HCT116 (cell line): ENCODE results near the gene POC1B. TPM values are rescaled to one million over a fixed set of nuclear protein-coding genes. Genes with fewer than 3 reads are reported as not detected.

ENCODE experiments used
- ATAC-seq: fragments of 200-7000 bp; cut with Tn5 transposase; 2 replicates; pipeline ENCODE4 v1.9.1; 2020; ENCODE audit warnings: mild to moderate bottlenecking, moderate library complexity
- BruUV-seq: library from RNA; stranded (reverse); fragments of 400-500 nt; replicated peaks from 2 replicates; lab custom pipeline; 2021; lab: Mats Ljungman, UMichigan
- CTCF ChIA-PET: fragments of 300-600 bp; sonication (Branson Sonifier 250); formaldehyde crosslinking; loops from one replicate; lab custom pipeline; 2021; ENCODE audit warnings: antibody characterized with exemption; lab: Charles Lee
- POLR2A ChIA-PET: fragments of 300-600, 350-600 bp; sonication (Branson Sonifier 250); formaldehyde crosslinking; loops from one replicate; lab custom pipeline; 2021; ENCODE audit warnings: antibody characterized with exemption; lab: Charles Lee
- RAD21 ChIA-PET, 2 experiments: fragments of 300-600 bp; sonication (Branson Sonifier 250); formaldehyde crosslinking; loops; one replicate each; lab custom pipeline; 2023; ENCODE audit warnings: low total read pairs in 2 of 2; ENCODE audit not compliant: uncharacterized antibody in 2 of 2, unreplicated experiment in 2 of 2, low non-redundant PET in 1 of 2; lab: Charles Lee
- DNase-seq: peaks from one replicate; pipeline ENCODE4 v3.0.0-alpha.2; 2010; ENCODE audit warnings: low read depth, low spot score
- H2AFZ ChIP-seq: fragments of 200-600 bp; shearing (Covaris generic), sonication (generic); 2 replicates; pipeline ENCODE4 v1.6.1; 2017; ENCODE audit warnings: low read depth, mixed run types, mixed read lengths, antibody characterized with exemption, low read length; ENCODE audit not compliant: poor library complexity, severe bottlenecking
- H3K27ac ChIP-seq: 2 replicates; pipeline ENCODE4 v1.5.1; 2012; ENCODE audit warnings: low read depth, low read length
- H3K27me3 ChIP-seq: fragments of 200-600 bp; sonication (generic); 2 replicates; pipeline ENCODE4 v1.6.1; 2016; ENCODE audit warnings: mixed run types, low read length, mixed read lengths; ENCODE audit not compliant: insufficient read depth
- H3K36me3 ChIP-seq, 2 experiments: fragments of 200-500 bp in 1 of 2; fragments of 200-600 bp in 1 of 2; sonication (Bioruptor generic) in 1 of 2; sonication (generic) in 1 of 2; 2 replicates each; pipeline versions ENCODE4 v1.5.1 to v1.6.1; 2014 to 2016; ENCODE audit warnings: low read length in 2 of 2, inconsistent platforms in 1 of 2, mixed read lengths in 1 of 2, mixed run types in 1 of 2; ENCODE audit not compliant: insufficient read depth in 2 of 2, control insufficient read depth in 1 of 2
- H3K4me1 ChIP-seq, 2 experiments: fragments of 200-600 bp in 1 of 2; sonication (generic) in 1 of 2; 2 replicates each; pipeline versions ENCODE4 v1.5.1 to v1.6.1; 2012 to 2017; ENCODE audit warnings: low read length in 2 of 2, inconsistent platforms in 1 of 2, mild to moderate bottlenecking in 1 of 2, mixed read lengths in 1 of 2, mixed run types in 1 of 2, moderate library complexity in 1 of 2; ENCODE audit not compliant: insufficient read depth in 2 of 2, control insufficient read depth in 1 of 2
- H3K4me2 ChIP-seq: fragments of 200-600 bp; sonication (generic); 2 replicates; pipeline ENCODE4 v1.6.1; 2017; ENCODE audit warnings: mixed run types, low read length, mixed read lengths
- H3K4me3 ChIP-seq, 2 experiments: fragments of 200-600 bp in 1 of 2; sonication (generic) in 1 of 2; replicated peaks in 1 of 2; 2 replicates each; pipeline ENCODE4 v1.5.1; 2011 to 2016; ENCODE audit warnings: low read length in 2 of 2, control low read depth in 1 of 2, low read depth in 1 of 2, mild to moderate bottlenecking in 1 of 2, mixed read lengths in 1 of 2, mixed run types in 1 of 2
- H3K79me2 ChIP-seq: fragments of 200-600 bp; sonication (generic); 2 replicates; pipeline ENCODE4 v1.6.1; 2017; ENCODE audit warnings: mild to moderate bottlenecking, mixed run types, low read length, moderate library complexity, mixed read lengths; ENCODE audit not compliant: insufficient read depth
- H3K9ac ChIP-seq: fragments of 200-600 bp; sonication (generic); 2 replicates; pipeline ENCODE4 v1.6.1; 2016; ENCODE audit warnings: low read length, mixed read lengths
- H3K9me2 ChIP-seq: fragments of 200-600 bp; sonication (generic), shearing (Covaris generic); 2 replicates; pipeline ENCODE4 v1.6.1; 2017; ENCODE audit warnings: mixed run types, mild to moderate bottlenecking, moderate library complexity; ENCODE audit not compliant: insufficient read depth
- H3K9me3 ChIP-seq, 2 experiments: fragments of 200-500 bp in 1 of 2; fragments of 200-600 bp in 1 of 2; sonication (Bioruptor generic) in 1 of 2; sonication (generic) in 1 of 2; 2 replicates each; pipeline ENCODE4 v1.6.1; 2014 to 2017; ENCODE audit warnings: low read length in 2 of 2, mixed read lengths in 2 of 2, inconsistent platforms in 1 of 2, low read depth in 1 of 2, mild to moderate bottlenecking in 1 of 2, mixed run types in 1 of 2, moderate library complexity in 1 of 2; ENCODE audit not compliant: control insufficient read depth in 1 of 2, insufficient read depth in 1 of 2
- H4K20me1 ChIP-seq: fragments of 200-600 bp; sonication (generic), shearing (Covaris generic); 2 replicates; pipeline ENCODE4 v1.6.1; 2017; ENCODE audit warnings: mixed run types, mild to moderate bottlenecking, moderate library complexity; ENCODE audit not compliant: insufficient read depth
- ELF1 ChIP-seq: IDR thresholded peaks from 2 replicates; pipeline ENCODE4 v1.6.1; 2012; ENCODE audit warnings: low read depth, borderline replicate concordance
- FOSL1 ChIP-seq: IDR thresholded peaks from 2 replicates; pipeline ENCODE4 v1.6.1; 2012; ENCODE audit warnings: low read depth
- JUND ChIP-seq: IDR thresholded peaks from 2 replicates; pipeline ENCODE4 v1.6.1; 2012
- POLR2A ChIP-seq: IDR thresholded peaks from 2 replicates; pipeline ENCODE4 v1.7.0; 2011; ENCODE audit warnings: borderline replicate concordance; ENCODE audit not compliant: insufficient read depth, insufficient read length; ENCODE audit errors: extremely low read depth
- RAD21 ChIP-seq: IDR thresholded peaks from 2 replicates; pipeline ENCODE4 v1.6.1; 2012; ENCODE audit warnings: low read depth, mild to moderate bottlenecking
- REST ChIP-seq: IDR thresholded peaks from 2 replicates; pipeline ENCODE4 v1.6.1; 2012; ENCODE audit warnings: low read depth
- TCF7L2 ChIP-seq: IDR thresholded peaks from 2 replicates; pipeline ENCODE4 v1.7.0; 2011; ENCODE audit warnings: borderline replicate concordance, inconsistent platforms; ENCODE audit not compliant: insufficient read depth, insufficient read length; ENCODE audit errors: extremely low read depth
- YY1 ChIP-seq: IDR thresholded peaks from 2 replicates; pipeline ENCODE4 v1.6.1; 2011; ENCODE audit warnings: low read length, low read depth, moderate library complexity, mild to moderate bottlenecking; ENCODE audit not compliant: insufficient replicate concordance; ENCODE audit errors: extremely low read depth
- ZBTB33 ChIP-seq: IDR thresholded peaks from 2 replicates; pipeline ENCODE4 v1.6.1; 2011; ENCODE audit warnings: mild to moderate bottlenecking, low read length, moderate library complexity; ENCODE audit not compliant: insufficient replicate concordance; ENCODE audit errors: extremely low read depth
- intact Hi-C: fragments of 100-400 bp; cut with micrococcal nuclease; formaldehyde crosslinking; loops from 2 replicates; pipeline ENCODE4 v1.10.0; 2022
- total RNA-seq: library from RNA; stranded (reverse); gene quantifications from one replicate; pipeline ENCODE4 v1.2.1, GENCODE V29; 2021; ENCODE audit not compliant: unreplicated experiment

The POC1B gene
- total RNA-seq, 1 experiment from 2014 or later = 14.3 TPM

- Histone ChIP-seq H4K20me1 (no peaks in the 10 kb centered on the region), H3K9ac (no peak overlapping the region), H3K79me2 (peaks cover 7% of the 10 kb centered on the region), H3K27me3 (no peaks in the 10 kb centered on the region), H3K36me3 (no peaks in the 10 kb centered on the region), H3K9me2 (no peaks in the 10 kb centered on the region), H3K9me3 (no peaks in the 10 kb centered on the region), H3K27ac (no peak overlapping the region), H2AFZ (no peak overlapping the region), H3K4me2 (no peak overlapping the region), H3K4me1 (no peaks in the 10 kb centered on the region), H3K4me3 (no peak overlapping the region)
- no peak for ATAC-seq
- CTCF ChIA-PET = no interaction called here
- intact Hi-C loops = no loop called here
- no peak for DNase-seq
- POLR2A ChIA-PET = no interaction called here
- TF ChIP-seq RAD21 (no peak), REST (no peak), POLR2A (no peak)
- RAD21 ChIA-PET = no interaction called here
- no TSS peak for BruUV-seq
These were observed 11.1 kb downstream of the POC1B start for GRCh38 chr12:89514751-89515150.

- Histone ChIP-seq H3K4me3 (no peak overlapping the region), H4K20me1 (no peaks in the 10 kb centered on the region), H3K9me2 (no peaks in the 10 kb centered on the region)
- RAD21 ChIA-PET = no interaction called here
- TF ChIP-seq YY1 = no peak
- no peak for TF ChIP-seq REST
- no peak for TF ChIP-seq JUND
- no peak for TF ChIP-seq POLR2A
- TF ChIP-seq TCF7L2 = no peak
- no peak for TF ChIP-seq FOSL1
- TF ChIP-seq ZBTB33 = no peak
- no peak for TF ChIP-seq ELF1
- TF ChIP-seq, all 23 proteins: peak for 0
- DNase-seq = no peak
- Histone ChIP-seq H3K27ac (no peak overlapping the region), H3K36me3 (no peaks in the 10 kb centered on the region), H3K27me3 (no peaks in the 10 kb centered on the region), H3K79me2 (peaks cover 1% of the 10 kb centered on the region; the same call in 1 of the 2 replicates), H3K9ac (no peak overlapping the region), H2AFZ (no peak overlapping the region), H3K9me3 (no peaks in the 10 kb centered on the region), H3K4me1 (no peaks in the 10 kb centered on the region), H3K4me2 (no peak overlapping the region)
- no peak for ATAC-seq
- ChIA-PET POLR2A (interaction anchor here (0.8 kb wide), 1 partner anchor 332 kb away, joined by 3 read pairs; no protein-coding TSS in a partner anchor), CTCF (interaction anchor here (1.5 kb wide), 1 partner anchor 11 kb away, joined by 3 read pairs; the partner anchor contains the start of gene GALNT4)
- intact Hi-C loops = no loop called here
- no TSS peak for BruUV-seq
These were observed 12.3 kb downstream of the POC1B start for GRCh38 chr12:89513544-89513943.
